H1 (cell line): ENCODE measurements around the gene MX1. TPM values are rescaled to one million over a fixed set of nuclear protein-coding genes. Genes with fewer than 3 reads are reported as not detected.

Experiments used
- CTCF ChIA-PET: fragments of 300-600 bp; sonication (Branson Sonifier 250); formaldehyde crosslinking; loops from one replicate; lab custom pipeline; 2021; ENCODE audit not compliant: partially characterized antibody; lab: Charles Lee
- POLR2A ChIA-PET: fragments of 300-600 bp; sonication (Branson Sonifier 250); formaldehyde crosslinking; loops from one replicate; lab custom pipeline; 2021; ENCODE audit warnings: inconsistent platforms; ENCODE audit not compliant: partially characterized antibody; lab: Charles Lee
- DNase-seq, 2 experiments: peaks; one replicate each; pipeline versions ENCODE4 v3.0.0 to v3.0.0-alpha.2; 2010 to 2022; ENCODE audit warnings: low spot score in 2 of 2, low read depth in 1 of 2, mixed read lengths in 1 of 2
- FAIRE-seq: peaks from 2 replicates; lab custom pipeline; 2011; peaks lifted over from hg19 to GRCh38; lab: Jason Lieb, UNC
- H2AFZ ChIP-seq: 2 replicates; pipeline ENCODE4 v1.8.1; 2012; ENCODE audit warnings: low read length, inconsistent platforms
- H2AK5ac ChIP-seq: 2 replicates; pipeline ENCODE4 v1.6.1; 2013; ENCODE audit warnings: low read depth, low read length
- H2BK120ac ChIP-seq: replicated peaks from 2 replicates; pipeline ENCODE3; 2013; ENCODE audit warnings: low read depth, low read length, inconsistent platforms
- H2BK12ac ChIP-seq: 2 replicates; pipeline ENCODE4 v1.6.1; 2013; ENCODE audit warnings: low read depth, low read length
- H2BK15ac ChIP-seq: 2 replicates; pipeline ENCODE4 v1.6.1; 2013; ENCODE audit warnings: low read length
- H2BK20ac ChIP-seq: 2 replicates; pipeline ENCODE4 v1.6.1; 2013; ENCODE audit warnings: low read length
- H2BK5ac ChIP-seq: 2 replicates; pipeline ENCODE4 v1.6.1; 2013; ENCODE audit warnings: low read depth, low read length
- H3K14ac ChIP-seq: 2 replicates; pipeline ENCODE4 v1.6.1; 2013; ENCODE audit warnings: inconsistent platforms; ENCODE audit not compliant: insufficient read length
- H3K18ac ChIP-seq: 2 replicates; pipeline ENCODE4 v1.6.1; 2013; ENCODE audit warnings: low read length; ENCODE audit errors: extremely low read depth
- H3K23ac ChIP-seq: 2 replicates; pipeline ENCODE4 v1.6.1; 2013; ENCODE audit warnings: inconsistent platforms; ENCODE audit not compliant: insufficient read length
- H3K23me2 ChIP-seq: 2 replicates; pipeline ENCODE4 v1.6.1; 2013; ENCODE audit warnings: low read depth, low read length
- H3K27ac ChIP-seq: 2 replicates; pipeline ENCODE4 v1.6.1; 2011; ENCODE audit warnings: low read depth, low read length, inconsistent platforms
- H3K27me3 ChIP-seq, 4 experiments: replicated peaks in 1 of 4; 1 replicate in 1 of 4; 2 replicates in 3 of 4; pipeline versions ENCODE4 v1.6.1 to v1.8.1; 2011 to 2013; ENCODE audit warnings: low read length in 3 of 4, mild to moderate bottlenecking in 3 of 4, inconsistent platforms in 2 of 4, mixed read lengths in 2 of 4, moderate library complexity in 1 of 4; ENCODE audit not compliant: control insufficient read depth in 3 of 4, insufficient read depth in 3 of 4; ENCODE audit errors: extremely low read depth in 1 of 4
- H3K36me3 ChIP-seq, 4 experiments: 2 replicates each; pipeline versions ENCODE4 v1.6.1 to v1.8.1; 2011 to 2013; ENCODE audit warnings: mild to moderate bottlenecking in 4 of 4, low read length in 3 of 4, moderate library complexity in 2 of 4, control low read depth in 1 of 4, inconsistent platforms in 1 of 4; ENCODE audit not compliant: insufficient read depth in 4 of 4, control insufficient read depth in 2 of 4
- H3K4ac ChIP-seq: replicated peaks from 2 replicates; pipeline ENCODE3; 2013; ENCODE audit warnings: low read length, low read depth, mixed read lengths, inconsistent platforms; ENCODE audit not compliant: insufficient read length
- H3K4me1 ChIP-seq, 4 experiments: replicated peaks in 1 of 4; 1 replicate in 1 of 4; 2 replicates in 3 of 4; pipeline versions ENCODE4 v1.6.1 to v1.8.1; 2011 to 2013; ENCODE audit warnings: low read length in 3 of 4, inconsistent platforms in 2 of 4, mixed read lengths in 1 of 4; ENCODE audit not compliant: insufficient read depth in 4 of 4, control insufficient read depth in 3 of 4
- H3K4me2 ChIP-seq, 2 experiments: 2 replicates each; pipeline versions ENCODE4 v1.6.1 to v1.8.1; 2011 to 2013; ENCODE audit warnings: low read depth in 2 of 2, low read length in 2 of 2, control low read depth in 1 of 2, inconsistent platforms in 1 of 2, mild to moderate bottlenecking in 1 of 2; ENCODE audit not compliant: insufficient read depth in 1 of 2
- H3K4me3 ChIP-seq, 4 experiments: fragments of 200-600, 300-600 bp in 1 of 4; sonication (generic), shearing (Covaris generic), sonication (Bioruptor Twin) in 1 of 4; 2 replicates each; pipeline versions ENCODE4 v1.5.1 to v1.8.1; 2011 to 2016; ENCODE audit warnings: low read length in 4 of 4, low read depth in 3 of 4, control low read depth in 2 of 4, inconsistent platforms in 2 of 4, mild to moderate bottlenecking in 2 of 4, mixed read lengths in 1 of 4, moderate library complexity in 1 of 4; ENCODE audit not compliant: insufficient read depth in 2 of 4; ENCODE audit errors: extremely low read depth in 1 of 4
- H3K56ac ChIP-seq: replicated peaks from 2 replicates; pipeline ENCODE3; 2013; ENCODE audit warnings: low read depth, mild to moderate bottlenecking, mixed read lengths, low read length, inconsistent platforms; ENCODE audit not compliant: insufficient read length
- H3K79me1 ChIP-seq: 2 replicates; pipeline ENCODE4 v1.6.1; 2013; ENCODE audit warnings: low read depth, low read length, control low read depth
- H3K79me2 ChIP-seq, 2 experiments: 2 replicates each; pipeline versions ENCODE4 v1.6.1 to v1.8.1; 2012 to 2013; ENCODE audit warnings: low read length in 2 of 2, mild to moderate bottlenecking in 2 of 2, inconsistent platforms in 1 of 2; ENCODE audit not compliant: insufficient read depth in 2 of 2, control insufficient read depth in 1 of 2
- H3K9ac ChIP-seq, 4 experiments: replicated peaks in 1 of 4; 1 replicate in 1 of 4; 2 replicates in 3 of 4; pipeline versions ENCODE4 v1.6.1 to v1.8.1; 2011 to 2013; ENCODE audit warnings: low read depth in 3 of 4, low read length in 3 of 4, control low read depth in 2 of 4, mild to moderate bottlenecking in 2 of 4, moderate library complexity in 2 of 4, inconsistent platforms in 1 of 4; ENCODE audit errors: extremely low read depth in 1 of 4
- H3K9me3 ChIP-seq, 2 experiments: 2 replicates each; pipeline versions ENCODE4 v1.6.1 to v1.8.1; 2012 to 2013; ENCODE audit warnings: mild to moderate bottlenecking in 2 of 2, moderate library complexity in 2 of 2, control low read depth in 1 of 2, inconsistent platforms in 1 of 2, low read depth in 1 of 2, low read length in 1 of 2, mixed read lengths in 1 of 2; ENCODE audit not compliant: insufficient read depth in 2 of 2
- H4K20me1 ChIP-seq, 2 experiments: replicated peaks in 1 of 2; 2 replicates each; pipeline versions ENCODE3 to v1.8.1; 2011 to 2013; ENCODE audit warnings: inconsistent platforms in 2 of 2, low read length in 2 of 2, mild to moderate bottlenecking in 1 of 2; ENCODE audit not compliant: insufficient read depth in 2 of 2, control insufficient read depth in 1 of 2
- H4K5ac ChIP-seq: 2 replicates; pipeline ENCODE4 v1.6.1; 2013; ENCODE audit warnings: low read length, low read depth, mixed read lengths, inconsistent platforms; ENCODE audit not compliant: insufficient read length
- H4K8ac ChIP-seq: 2 replicates; pipeline ENCODE4 v1.8.0; 2013; ENCODE audit warnings: mild to moderate bottlenecking, moderate library complexity, low read length, inconsistent platforms; ENCODE audit not compliant: insufficient read depth; ENCODE audit errors: extremely low read depth
- H4K91ac ChIP-seq: replicated peaks from 2 replicates; pipeline ENCODE3; 2013; ENCODE audit warnings: low read length, mixed read lengths, inconsistent platforms; ENCODE audit not compliant: insufficient read length
- KDM5A ChIP-seq: fragments of 200-600 bp; IDR thresholded peaks from 2 replicates; pipeline ENCODE4 v1.7.1; 2012; ENCODE audit warnings: mild to moderate bottlenecking, low read length, inconsistent platforms, mixed read lengths
- WGBS, 2 experiments: shearing (Covaris generic) in 1 of 2; methylation state at CpG; one replicate each; pipeline versions ENCODE4 v1.1.6 to v1.1.7; 2013 to 2015; ENCODE audit warnings: low lambda C conversion rate in 2 of 2, mixed read lengths in 2 of 2, inconsistent platforms in 1 of 2, low coverage in 1 of 2, missing lambda C conversion rate in 1 of 2; ENCODE audit not compliant: insufficient replicate concordance in 2 of 2, insufficient coverage in 1 of 2, insufficient read length in 1 of 2; ENCODE audit errors: extremely low coverage in 1 of 2, missing lambda C conversion rate in 1 of 2; 5-methylcytosine and 5-hydroxymethylcytosine counted together
- polyA plus RNA-seq, 7 experiments: library from polyadenylated mRNA; depleted of rRNA in 3 of 7; stranded (reverse) in 5 of 7; unstranded in 2 of 7; fragments of >200 nt in 5 of 7; fragments of 200-250 nt in 2 of 7; gene quantifications; 1 replicate in 5 of 7; 2 replicates in 1 of 7; 4 replicates in 1 of 7; pipeline versions ENCODE4 v1.2.1 to v1.2.3, GENCODE V29; 2011 to 2013; ENCODE audit warnings: missing spikeins in 2 of 7, mixed read lengths in 2 of 7
- total RNA-seq: library from RNA; stranded (reverse); fragmentation: NEBNext Ultra II Directional; extraction: Animal tissue kit (Norgen Biotek cat#: 25700); gene quantifications from 2 replicates; pipeline ENCODE4 v1.2.1, GENCODE V29; 2021

MX1 gene
- total and polyA plus RNA-seq, 2 of the 8 experiments (the other 6 are each of a cell fraction or from before 2014, with no cell fraction given), result 3.8 to 5.7 TPM

GRCh38 chr21:41387042-41387819, 38.8 kb upstream of the MX1 start:
- H2BK15ac ChIP-seq, result no peak overlapping the region
- no peaks in the 10 kb centered on the region for H3K79me2 ChIP-seq
- 91% methylated on average over 14 of the region's 14 CpGs; no CpG with 5 or more reads in 1 of the 2 experiments for WGBS, 2 experiments
- no peak overlapping the region for H3K14ac ChIP-seq
- no peak overlapping the region for H2AFZ ChIP-seq
- H2BK5ac ChIP-seq, result no peak overlapping the region
- no peaks in the 10 kb centered on the region for H4K20me1 ChIP-seq
- H4K8ac ChIP-seq, result no peak overlapping the region
- H3K4me3 ChIP-seq, result no peak overlapping the region
- ChIA-PET POLR2A (no interaction called here), CTCF (interaction anchor here (1.0 kb wide), 1 partner anchor 75 kb away, joined by 3 read pairs; no protein-coding TSS in a partner anchor)
- TF ChIP-seq KDM5A, result no peak
- H3K56ac ChIP-seq, result peak overlapping the region; percentile 79
- no peaks in the 10 kb centered on the region for H3K4me1 ChIP-seq
- 0 out of 4 replicates have a peak, but pooled peaks cover 0 to 3% of the 10 kb centered on the region in 2 experiments for H3K9me3 ChIP-seq
- no peaks in the 10 kb centered on the region for H3K23me2 ChIP-seq
- no peaks in the 10 kb centered on the region for H3K36me3 ChIP-seq
- no peak overlapping the region for H2BK120ac ChIP-seq
- no peak overlapping the region for H2AK5ac ChIP-seq
- H3K9ac ChIP-seq, result no peak overlapping the region
- H3K18ac ChIP-seq, result no peak overlapping the region
- no peak overlapping the region for H3K27ac ChIP-seq
- H2BK20ac ChIP-seq, result no peak overlapping the region
- FAIRE-seq, result no peak
- H3K23ac ChIP-seq, result no peak overlapping the region
- no peaks in the 10 kb centered on the region for H3K27me3 ChIP-seq
- no peak overlapping the region for H3K4ac ChIP-seq
- no peak for DNase-seq
- H4K91ac ChIP-seq, result no peak overlapping the region
- H4K5ac ChIP-seq, result no peak overlapping the region
- no peak overlapping the region for H3K4me2 ChIP-seq
- H2BK12ac ChIP-seq, result no peak overlapping the region
- H3K79me1 ChIP-seq, result no peaks in the 10 kb centered on the region
